Vagina (tissue), 2 donors: Measurements from ENCODE around the gene ADK. TPM values are rescaled to one million over a fixed set of nuclear protein-coding genes. Genes with fewer than 3 reads are reported as not detected.

Experiments used
- DNase-seq, 2 donors: peaks; one replicate each; pipeline ENCODE4 v3.0.0-alpha.2; 2017; ENCODE audit errors: extremely low spot score in 2 of 2
- H3K27ac ChIP-seq: fragments of 200-600 bp; sonication (generic); one replicate; pipeline ENCODE4 v1.5.1; 2019
- H3K27me3 ChIP-seq: fragments of 200-600 bp; sonication (generic); one replicate; pipeline ENCODE4 v1.5.1; 2019
- H3K36me3 ChIP-seq, 2 donors: fragments of 200-600 bp; sonication (generic); one replicate each; pipeline ENCODE4 v1.5.1; 2017 to 2019
- H3K4me1 ChIP-seq: fragments of 200-600 bp; sonication (generic); one replicate; pipeline ENCODE4 v1.5.1; 2019
- H3K4me3 ChIP-seq, 2 donors: fragments of 200-600 bp; sonication (generic); 1 replicate in 1 of 2; 2 replicates in 1 of 2; pipeline ENCODE4 v1.5.1; 2016 to 2019
- H3K9me3 ChIP-seq: fragments of 200-600 bp; sonication (generic); one replicate; pipeline ENCODE4 v1.5.1; 2019
- POLR2A ChIP-seq, 2 donors: fragments of 450-650 bp; IDR thresholded peaks; one replicate each; pipeline ENCODE4 v1.6.1; 2017; ENCODE audit warnings: antibody characterized with exemption in 2 of 2, mild to moderate bottlenecking in 2 of 2, moderate library complexity in 2 of 2
- POLR2AphosphoS5 ChIP-seq, 2 donors: sonication (generic); formaldehyde crosslinking; IDR thresholded peaks; one replicate each; pipeline ENCODE4 v1.9.0; 2017; ENCODE audit warnings: antibody characterized with exemption in 2 of 2, mild to moderate bottlenecking in 2 of 2, low read depth in 1 of 2; ENCODE audit not compliant: insufficient read depth in 1 of 2
- intact Hi-C: fragments of 100-400 bp; cut with DNase I; formaldehyde crosslinking; loops from one replicate; pipeline ENCODE4 v1.15.1; 2023
- total RNA-seq: library from RNA; depleted of rRNA; stranded (reverse); fragments of >200 nt; gene quantifications from one replicate; pipeline ENCODE4 v1.2.3, GENCODE V29; 2016
- TF ChIP-seq, protein P1 (sequence below), 3 experiments: fragments of 450-650 bp in 2 of 3; fragments of 200-600 bp in 1 of 3; sonication (generic) in 1 of 3; IDR thresholded peaks; one replicate each; pipeline ENCODE4 v1.5.1; 2017 to 2019; ENCODE audit warnings: antibody characterized with exemption in 3 of 3, mild to moderate bottlenecking in 2 of 3, moderate library complexity in 2 of 3

ADK gene
- total RNA-seq, 1 donor from 2014 or later, result 46.2 TPM

GRCh38 chr10:74335501-74335900 lies 184.5 kb downstream of the ADK start:
- TF ChIP-seq POLR2A (IDR thresholded peaks at IDR 0.05), result no peak
- no peak for TF ChIP-seq POLR2AphosphoS5 (IDR thresholded peaks at IDR 0.05; ENCODE audit: insufficient read depth in 1 of 2, low read depth in 1 of 2)
- TF ChIP-seq, protein P1, sequence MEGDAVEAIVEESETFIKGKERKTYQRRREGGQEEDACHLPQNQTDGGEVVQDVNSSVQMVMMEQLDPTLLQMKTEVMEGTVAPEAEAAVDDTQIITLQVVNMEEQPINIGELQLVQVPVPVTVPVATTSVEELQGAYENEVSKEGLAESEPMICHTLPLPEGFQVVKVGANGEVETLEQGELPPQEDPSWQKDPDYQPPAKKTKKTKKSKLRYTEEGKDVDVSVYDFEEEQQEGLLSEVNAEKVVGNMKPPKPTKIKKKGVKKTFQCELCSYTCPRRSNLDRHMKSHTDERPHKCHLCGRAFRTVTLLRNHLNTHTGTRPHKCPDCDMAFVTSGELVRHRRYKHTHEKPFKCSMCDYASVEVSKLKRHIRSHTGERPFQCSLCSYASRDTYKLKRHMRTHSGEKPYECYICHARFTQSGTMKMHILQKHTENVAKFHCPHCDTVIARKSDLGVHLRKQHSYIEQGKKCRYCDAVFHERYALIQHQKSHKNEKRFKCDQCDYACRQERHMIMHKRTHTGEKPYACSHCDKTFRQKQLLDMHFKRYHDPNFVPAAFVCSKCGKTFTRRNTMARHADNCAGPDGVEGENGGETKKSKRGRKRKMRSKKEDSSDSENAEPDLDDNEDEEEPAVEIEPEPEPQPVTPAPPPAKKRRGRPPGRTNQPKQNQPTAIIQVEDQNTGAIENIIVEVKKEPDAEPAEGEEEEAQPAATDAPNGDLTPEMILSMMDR (IDR thresholded peaks at IDR 0.05), result no peak
- Histone ChIP-seq H3K4me1 (no peaks in the 10 kb centered on the region), H3K9me3 (no peaks in the 10 kb centered on the region), H3K4me3 (no peak overlapping the region), H3K27me3 (no peaks in the 10 kb centered on the region), H3K27ac (no peak overlapping the region), H3K36me3 (peaks cover 0 to 2% of the 10 kb centered on the region in 2 donors)
- intact Hi-C loops, result no loop called here
- no peak for DNase-seq

DNA sequence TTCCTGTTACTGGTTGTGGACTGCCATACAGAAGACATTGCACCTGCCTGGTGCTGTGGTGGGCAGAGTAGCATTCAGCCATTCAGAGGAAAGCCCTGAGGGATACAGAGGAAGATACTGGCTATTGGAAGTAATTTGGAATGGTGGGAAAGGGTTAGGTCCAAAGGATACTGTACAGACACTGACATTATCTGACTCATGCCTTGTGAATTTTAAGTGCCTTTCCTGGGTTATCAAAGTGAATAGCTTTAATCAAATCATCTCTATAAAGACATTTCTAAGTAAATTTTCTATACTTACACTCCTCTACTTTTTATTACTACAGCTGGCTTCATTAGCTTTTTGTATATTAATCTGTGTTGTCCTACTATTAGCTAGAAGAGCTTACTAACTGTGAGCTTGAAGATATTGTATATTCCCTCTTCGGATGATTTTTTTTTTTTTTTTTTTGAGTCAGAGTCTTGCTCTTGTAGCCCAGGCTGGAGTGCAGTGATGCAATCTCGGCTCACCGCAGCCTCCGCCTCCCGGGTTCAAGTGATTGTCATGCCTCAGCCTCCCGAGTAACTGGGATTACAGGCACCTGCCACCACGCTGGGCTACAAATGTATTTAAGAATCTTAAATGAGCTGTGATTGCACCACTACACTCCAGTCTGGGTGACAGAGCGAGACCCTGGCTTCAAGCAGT lies 186.5 kb downstream of the ADK start:
- TF ChIP-seq, protein P1 (IDR thresholded peaks at IDR 0.05), result no peak
- TF ChIP-seq POLR2A (IDR thresholded peaks at IDR 0.05) (no peak), POLR2AphosphoS5 (IDR thresholded peaks at IDR 0.05; ENCODE audit: insufficient read depth in 1 of 2, low read depth in 1 of 2) (no peak)
- Histone ChIP-seq H3K27me3 (no peaks in the 10 kb centered on the region), H3K36me3 (no peaks in the 10 kb centered on the region), H3K27ac (no peak overlapping the region), H3K4me1 (no peaks in the 10 kb centered on the region), H3K9me3 (no peaks in the 10 kb centered on the region), H3K4me3 (no peak overlapping the region)
- no peak for DNase-seq
- intact Hi-C loops, result no loop called here

DNA sequence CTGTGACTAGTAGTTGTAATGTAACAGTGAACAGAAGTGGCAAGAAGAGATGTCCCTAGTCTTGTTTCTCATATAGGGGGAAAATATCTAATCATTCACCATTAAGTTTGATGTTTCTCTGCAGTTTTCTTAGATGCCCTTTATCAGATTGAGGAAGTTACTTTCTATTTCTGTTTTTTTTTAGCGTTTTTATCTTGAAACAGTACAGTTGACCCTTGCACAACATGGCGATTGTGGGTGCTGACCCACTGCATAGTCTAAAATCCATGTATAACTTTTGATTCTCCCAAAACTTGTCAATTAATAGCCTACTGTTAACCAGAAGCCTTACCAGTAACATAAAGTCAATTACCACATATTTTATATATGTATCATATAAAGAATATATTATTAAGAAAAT lies 192.0 kb downstream of the ADK start:
- Histone ChIP-seq H3K9me3 (peaks cover 12% of the 10 kb centered on the region), H3K4me3 (no peak overlapping the region), H3K27ac (no peak overlapping the region), H3K27me3 (no peaks in the 10 kb centered on the region), H3K4me1 (no peaks in the 10 kb centered on the region), H3K36me3 (peaks cover 0 to 4% of the 10 kb centered on the region in 2 donors)
- intact Hi-C loops, result no loop called here
- TF ChIP-seq, protein P1 (IDR thresholded peaks at IDR 0.05), result no peak
- TF ChIP-seq POLR2AphosphoS5 (IDR thresholded peaks at IDR 0.05; ENCODE audit: insufficient read depth in 1 of 2, low read depth in 1 of 2) (no peak), POLR2A (IDR thresholded peaks at IDR 0.05) (no peak)
- DNase-seq, result no peak

- DNase-seq, result no peak
- Histone ChIP-seq H3K4me1 (no peaks in the 10 kb centered on the region), H3K9me3 (peaks cover 12% of the 10 kb centered on the region), H3K27me3 (no peaks in the 10 kb centered on the region), H3K36me3 (peaks cover 0 to 4% of the 10 kb centered on the region in 2 donors), H3K27ac (no peak overlapping the region), H3K4me3 (no peak overlapping the region)
- TF ChIP-seq POLR2AphosphoS5 (IDR thresholded peaks at IDR 0.05; ENCODE audit: insufficient read depth in 1 of 2, low read depth in 1 of 2), result no peak
- TF ChIP-seq, protein P1 (IDR thresholded peaks at IDR 0.05), result no peak
- no peak for TF ChIP-seq POLR2A (IDR thresholded peaks at IDR 0.05)
- intact Hi-C loops, result no loop called here
These were observed 192.8 kb downstream of the ADK start for GRCh38 chr10:74343804-74344203.

DNA sequence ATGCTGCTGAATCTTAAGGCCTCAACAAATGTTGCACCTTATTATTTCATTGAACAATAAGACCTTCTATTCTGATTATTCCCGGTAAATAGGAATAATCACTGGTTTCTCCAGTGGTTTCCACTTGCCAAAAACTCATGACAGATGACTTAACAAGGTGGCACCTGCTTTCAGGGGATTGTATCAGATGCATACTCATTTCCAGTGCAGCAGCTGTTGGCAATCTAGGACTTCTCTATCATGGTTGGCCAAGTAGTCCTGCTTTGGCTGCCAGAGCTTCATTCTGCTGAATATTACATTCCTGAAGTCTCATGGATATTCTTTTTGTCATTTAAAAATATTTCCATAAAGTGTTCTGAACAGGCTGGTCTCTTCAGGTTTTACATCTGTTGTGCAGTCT lies 193.3 kb downstream of the ADK start:
- Histone ChIP-seq H3K27ac (no peak overlapping the region), H3K36me3 (peaks cover 0 to 4% of the 10 kb centered on the region in 2 donors), H3K4me3 (no peak overlapping the region), H3K4me1 (no peaks in the 10 kb centered on the region), H3K9me3 (peaks cover 12% of the 10 kb centered on the region), H3K27me3 (no peaks in the 10 kb centered on the region)
- TF ChIP-seq POLR2AphosphoS5 (IDR thresholded peaks at IDR 0.05; ENCODE audit: insufficient read depth in 1 of 2, low read depth in 1 of 2), result no peak
- TF ChIP-seq, protein P1 (IDR thresholded peaks at IDR 0.05), result no peak
- TF ChIP-seq POLR2A (IDR thresholded peaks at IDR 0.05), result no peak
- DNase-seq, result no peak
- intact Hi-C loops, result no loop called here
